Activated T-helper 2 cell treated with anti-CD3 and anti-CD28 coated beads, Interferon-gamma antibody, Interleukin-2, Interleukin-4, amounts not matched to agents 10 μg/mL and 5 μg/mL and 100 μg/mL, durations not matched to agents 14 hours and 24 hours and 36 hours (primary cell): ENCODE results near the gene CTNNA2. TPM values are rescaled to one million over a fixed set of nuclear protein-coding genes. Genes with fewer than 3 reads are reported as not detected.

Source experiments
- DNase-seq: peaks from one replicate; pipeline ENCODE4 v3.0.0; 2021; ENCODE audit warnings: low spot score
- H3K27ac Mint-ChIP-seq: one replicate; pipeline ENCODE4 v1.8.0; 2021; ENCODE audit warnings: mixed read lengths
- H3K27me3 Mint-ChIP-seq: one replicate; pipeline ENCODE4 v1.8.0; 2021; ENCODE audit warnings: low read depth, mixed read lengths
- H3K36me3 Mint-ChIP-seq: one replicate; pipeline ENCODE4 v1.8.0; 2021; ENCODE audit warnings: low read depth, mixed read lengths
- H3K4me1 Mint-ChIP-seq: one replicate; pipeline ENCODE4 v1.8.0; 2021; ENCODE audit warnings: low read depth, mixed read lengths
- H3K4me3 Mint-ChIP-seq: one replicate; pipeline ENCODE4 v1.8.0; 2021; ENCODE audit warnings: low read depth, mild to moderate bottlenecking, moderate library complexity, mixed read lengths
- H3K9me3 Mint-ChIP-seq: one replicate; pipeline ENCODE4 v1.8.0; 2021; ENCODE audit warnings: mixed read lengths
- intact Hi-C: fragments of 100-400 bp; cut with micrococcal nuclease; formaldehyde crosslinking; loops from one replicate; pipeline ENCODE4 v1.15.1; 2023
- total RNA-seq: library from RNA; stranded (reverse); gene quantifications from 2 replicates; pipeline ENCODE4 v1.2.3, GENCODE V29; 2022

CTNNA2 gene
- total RNA-seq, 1 donor from 2014 or later, result not detected

DNA sequence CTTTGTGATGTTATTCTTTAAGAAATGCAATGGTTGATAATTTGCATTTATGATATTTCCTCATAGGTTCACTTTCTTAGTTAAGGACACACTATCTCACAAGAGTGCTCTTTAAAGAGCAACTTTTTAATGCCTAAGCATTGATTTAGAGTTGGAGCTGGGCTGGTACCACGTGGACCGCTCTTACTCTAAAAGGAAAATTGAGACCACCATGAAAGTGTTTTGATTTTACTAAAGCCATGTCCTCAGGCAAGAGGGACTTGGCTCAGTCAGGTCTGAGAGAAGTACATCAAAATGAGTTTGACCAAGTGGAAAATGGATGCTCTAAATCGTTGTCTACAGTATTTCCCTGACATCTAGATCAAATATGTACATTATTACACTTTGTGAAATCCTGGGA, 489.3 kb downstream of the CTNNA2 start:
- Mint-ChIP-seq H3K36me3 (no peaks in the 10 kb centered on the region), H3K27me3 (no peaks in the 10 kb centered on the region), H3K4me1 (no peaks in the 10 kb centered on the region), H3K27ac (no peak overlapping the region), H3K4me3 (no peak overlapping the region), H3K9me3 (no peaks in the 10 kb centered on the region)
- no peak for DNase-seq
- intact Hi-C loops, result no loop called here

DNA sequence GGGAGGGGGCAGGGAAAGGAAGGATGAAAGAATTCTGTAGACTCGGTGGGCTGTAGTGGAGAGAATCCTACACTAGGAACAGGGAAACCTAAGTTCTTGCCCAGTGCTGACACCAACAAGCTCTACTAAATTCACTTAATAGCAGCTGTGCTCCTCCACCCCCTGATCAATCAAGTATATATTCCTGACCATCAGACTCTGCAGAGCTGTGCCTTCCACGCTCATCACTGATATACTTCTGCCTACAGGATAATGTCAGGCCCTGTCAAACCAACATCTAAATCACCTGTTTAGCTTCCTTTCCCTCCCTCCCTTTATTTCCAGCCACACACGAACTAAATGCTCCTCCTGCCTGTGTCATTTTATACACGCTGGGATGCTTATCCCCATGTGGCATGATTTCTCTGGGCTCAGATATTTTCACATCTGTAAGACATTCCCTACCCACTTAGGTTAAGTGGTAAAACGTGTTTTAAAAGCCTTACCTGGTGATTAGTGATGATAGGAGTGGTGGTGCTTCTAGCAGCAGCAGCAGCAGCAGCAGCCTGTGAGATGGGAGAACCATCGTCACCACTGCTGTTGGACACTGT, 489.8 kb downstream of the CTNNA2 start:
- no peak for DNase-seq
- Mint-ChIP-seq H3K4me1 (no peaks in the 10 kb centered on the region), H3K27ac (no peak overlapping the region), H3K9me3 (no peaks in the 10 kb centered on the region), H3K36me3 (no peaks in the 10 kb centered on the region), H3K27me3 (no peaks in the 10 kb centered on the region), H3K4me3 (no peak overlapping the region)
- intact Hi-C loops, result no loop called here

DNA sequence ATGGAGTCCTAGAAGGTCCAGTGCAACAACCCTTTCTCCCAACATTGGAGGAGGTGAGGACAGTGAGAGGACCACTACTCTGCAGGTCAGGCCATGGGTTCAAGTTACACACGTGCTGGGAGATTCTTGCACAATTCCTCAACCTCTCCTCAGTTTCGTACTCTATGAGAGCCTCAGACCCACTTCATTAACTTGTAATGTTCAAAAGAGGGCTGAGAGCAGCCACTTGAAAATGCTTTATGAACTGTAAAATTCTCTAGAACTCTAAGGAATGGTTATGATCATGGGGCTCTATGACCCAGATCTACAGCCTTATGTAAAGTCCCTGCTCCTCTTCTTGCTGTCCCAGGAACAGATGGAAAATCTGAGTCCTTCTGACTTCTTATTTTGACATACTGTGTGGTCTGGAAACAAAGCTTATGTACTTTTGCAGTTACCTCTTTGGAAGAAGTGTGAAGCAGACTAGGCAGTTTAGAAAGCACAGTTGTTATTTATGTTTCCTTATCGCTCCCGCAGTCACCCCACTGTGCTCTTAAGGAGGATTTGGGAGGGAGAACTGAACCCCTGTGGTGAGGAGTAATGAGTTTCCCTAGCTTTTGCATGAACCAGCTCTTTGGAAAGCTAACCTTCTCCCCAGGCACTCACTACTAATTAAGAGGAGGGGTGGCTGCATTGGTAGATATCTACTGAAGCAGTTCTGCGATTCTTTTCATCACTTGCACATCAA, 495.1 kb downstream of the CTNNA2 start:
- Mint-ChIP-seq H3K4me3 (no peak overlapping the region), H3K27me3 (no peaks in the 10 kb centered on the region), H3K4me1 (no peaks in the 10 kb centered on the region), H3K27ac (no peak overlapping the region), H3K36me3 (no peaks in the 10 kb centered on the region), H3K9me3 (no peaks in the 10 kb centered on the region)
- intact Hi-C loops, result no loop called here
- DNase-seq, result no peak

DNA sequence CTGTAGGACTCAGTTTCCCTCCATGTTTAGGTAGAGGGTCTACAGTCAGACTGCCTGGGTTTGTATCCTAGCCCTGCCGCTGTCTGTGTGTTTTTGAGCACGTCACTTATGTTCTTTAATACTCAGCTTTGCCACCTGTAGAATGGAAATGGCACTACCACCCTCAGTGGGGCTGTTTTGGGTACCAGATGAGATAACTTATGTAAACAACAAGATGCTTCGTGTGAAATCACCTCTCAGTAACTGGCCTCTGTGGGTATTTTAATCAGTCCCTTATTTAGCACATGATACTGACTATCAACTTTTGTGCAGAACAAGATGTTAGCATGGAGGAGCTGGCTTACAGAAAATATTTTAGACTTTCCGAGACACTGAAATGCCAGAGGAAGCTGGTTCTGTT, 495.7 kb downstream of the CTNNA2 start:
- H3K9me3 Mint-ChIP-seq, result no peaks in the 10 kb centered on the region
- no peak overlapping the region for H3K4me3 Mint-ChIP-seq
- intact Hi-C loops, result no loop called here
- H3K27ac Mint-ChIP-seq, result no peak overlapping the region
- H3K27me3 Mint-ChIP-seq, result no peaks in the 10 kb centered on the region
- H3K4me1 Mint-ChIP-seq, result no peaks in the 10 kb centered on the region
- DNase-seq, result no peak
- no peaks in the 10 kb centered on the region for H3K36me3 Mint-ChIP-seq

DNA sequence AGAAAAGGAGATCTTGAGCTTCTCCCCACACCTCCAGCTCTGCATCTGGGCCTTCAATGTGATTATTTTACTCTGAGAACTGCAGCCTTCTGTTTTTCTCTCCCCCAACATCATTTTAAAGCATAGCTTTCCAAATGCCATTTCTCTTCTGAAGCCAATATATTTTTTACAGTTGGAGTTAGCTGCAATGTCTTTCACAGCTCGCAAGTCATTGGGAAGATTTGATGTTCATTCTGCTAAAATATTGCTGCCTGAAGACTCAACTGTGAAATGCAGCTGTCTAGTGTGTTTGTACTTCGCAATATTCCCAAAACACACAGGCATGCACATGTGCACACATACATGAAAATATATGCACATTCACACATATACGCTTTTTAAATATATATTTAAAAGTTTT, 496.4 kb downstream of the CTNNA2 start:
- Mint-ChIP-seq H3K4me1 (no peaks in the 10 kb centered on the region), H3K27ac (no peak overlapping the region), H3K4me3 (no peak overlapping the region), H3K9me3 (no peaks in the 10 kb centered on the region), H3K36me3 (no peaks in the 10 kb centered on the region), H3K27me3 (no peaks in the 10 kb centered on the region)
- intact Hi-C loops, result no loop called here
- no peak for DNase-seq

DNA sequence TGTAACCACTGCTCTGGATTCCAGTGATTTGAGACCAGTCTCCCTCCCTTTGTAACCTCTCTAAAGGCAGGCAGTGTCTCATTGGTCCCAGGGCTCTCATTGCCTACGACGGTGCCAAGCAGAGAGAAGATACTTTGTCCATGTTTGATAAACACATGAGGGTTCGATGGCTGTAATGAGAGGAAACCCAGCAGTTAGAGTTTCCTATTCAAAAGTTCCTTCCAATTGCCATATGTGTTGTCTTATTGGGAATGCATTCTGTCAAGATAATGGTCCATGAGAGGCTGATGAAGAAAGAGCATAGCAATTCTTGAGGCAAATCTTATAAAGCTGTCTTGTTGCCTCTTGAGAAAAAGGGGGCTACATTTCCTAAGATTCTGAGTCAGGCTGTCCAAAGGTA, 499.2 kb downstream of the CTNNA2 start:
- Mint-ChIP-seq H3K36me3 (no peaks in the 10 kb centered on the region), H3K27ac (no peak overlapping the region), H3K4me3 (no peak overlapping the region), H3K27me3 (no peaks in the 10 kb centered on the region), H3K4me1 (no peaks in the 10 kb centered on the region), H3K9me3 (no peaks in the 10 kb centered on the region)
- no peak for DNase-seq
- intact Hi-C loops, result no loop called here

DNA sequence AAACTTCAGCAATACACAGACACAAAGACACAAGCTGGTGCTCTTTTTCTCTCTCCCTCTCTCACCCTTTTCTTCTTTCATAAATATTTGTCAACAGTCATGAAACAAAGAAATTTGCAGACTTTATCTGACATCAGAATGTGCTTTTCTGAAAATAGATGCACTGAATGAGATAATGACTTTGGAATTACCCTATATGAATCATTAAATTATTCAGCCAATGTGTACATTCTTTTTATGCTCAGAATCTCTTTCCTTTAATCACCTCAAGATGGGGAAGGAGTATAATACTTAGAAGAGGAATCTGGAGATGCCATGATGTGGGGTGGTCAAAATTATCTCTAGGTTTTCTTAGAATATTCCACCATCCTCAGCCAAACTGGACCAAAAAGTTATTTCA, 501.8 kb downstream of the CTNNA2 start:
- no peaks in the 10 kb centered on the region for H3K27me3 Mint-ChIP-seq
- H3K36me3 Mint-ChIP-seq, result no peaks in the 10 kb centered on the region
- intact Hi-C loops, result no loop called here
- no peaks in the 10 kb centered on the region for H3K9me3 Mint-ChIP-seq
- no peak overlapping the region for H3K4me3 Mint-ChIP-seq
- H3K4me1 Mint-ChIP-seq, result no peaks in the 10 kb centered on the region
- DNase-seq, result no peak
- no peak overlapping the region for H3K27ac Mint-ChIP-seq

DNA sequence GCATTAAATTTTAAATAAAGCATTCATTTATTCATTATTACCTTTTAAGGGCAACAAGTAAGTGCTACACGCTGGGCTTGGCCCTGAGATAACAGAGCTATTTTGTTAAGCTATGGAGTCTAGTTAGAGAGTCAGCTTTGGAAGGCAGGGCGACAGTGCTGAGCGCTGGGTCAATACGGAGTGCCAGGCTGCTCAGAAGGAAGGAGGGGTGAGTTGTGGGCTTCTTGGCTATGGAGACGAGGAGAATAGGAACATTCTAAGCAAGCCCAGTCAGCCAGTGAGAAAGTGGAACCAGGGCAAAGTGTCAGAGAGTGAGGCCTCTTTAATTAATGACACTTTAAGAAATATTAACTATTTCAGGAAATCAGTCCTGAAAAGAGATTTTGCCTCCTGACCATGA, 503.3 kb downstream of the CTNNA2 start:
- Mint-ChIP-seq H3K27ac (no peak overlapping the region), H3K4me1 (no peaks in the 10 kb centered on the region), H3K4me3 (no peak overlapping the region), H3K27me3 (no peaks in the 10 kb centered on the region), H3K9me3 (no peaks in the 10 kb centered on the region), H3K36me3 (no peaks in the 10 kb centered on the region)
- intact Hi-C loops, result no loop called here
- DNase-seq, result no peak

DNA sequence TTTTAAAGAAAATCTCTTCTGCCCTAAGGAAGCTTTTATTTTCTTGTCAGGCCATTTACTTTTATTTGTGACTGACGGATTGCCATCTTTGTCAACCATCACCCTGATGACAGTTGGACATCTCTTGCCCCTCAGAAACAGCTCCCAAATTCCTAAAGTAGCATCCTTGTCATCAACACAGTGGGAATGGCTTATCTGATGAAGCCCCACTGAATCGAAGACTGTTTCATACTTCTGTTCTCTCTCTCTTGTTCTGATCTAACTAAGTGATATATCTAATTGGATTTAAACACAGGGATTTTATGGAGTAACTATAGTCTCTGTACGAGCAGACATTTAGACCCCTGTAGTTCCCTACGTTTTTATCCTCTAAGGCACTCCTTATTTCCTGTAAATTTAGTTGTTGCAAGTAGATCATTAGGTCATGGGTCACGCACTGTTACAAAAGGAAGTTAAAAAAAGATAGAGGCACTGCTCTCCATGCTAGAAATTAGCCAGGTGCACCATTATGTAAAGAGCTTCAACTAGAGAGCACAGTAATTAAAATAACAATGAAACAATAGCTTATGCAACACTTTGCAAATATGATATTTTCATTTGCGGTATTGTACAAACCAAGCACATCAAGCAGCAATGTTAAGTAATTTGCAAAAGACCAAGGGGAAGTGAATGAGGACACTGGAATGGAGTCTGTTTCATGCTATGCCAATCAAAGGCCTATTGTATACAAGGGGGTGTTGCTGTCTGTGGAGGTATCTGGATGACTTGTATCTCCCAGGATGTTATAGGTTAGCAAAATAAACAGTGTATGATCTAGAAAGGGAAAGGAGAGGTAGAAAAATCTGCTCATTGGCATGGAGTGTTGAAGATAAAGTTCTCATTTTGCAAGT, 507.0 kb downstream of the CTNNA2 start:
- H3K27ac Mint-ChIP-seq, result no peak overlapping the region
- no peaks in the 10 kb centered on the region for H3K27me3 Mint-ChIP-seq
- no peak for DNase-seq
- H3K4me3 Mint-ChIP-seq, result no peak overlapping the region
- intact Hi-C loops, result no loop called here
- peaks cover 4% of the 10 kb centered on the region for H3K9me3 Mint-ChIP-seq
- H3K36me3 Mint-ChIP-seq, result no peaks in the 10 kb centered on the region
- H3K4me1 Mint-ChIP-seq, result no peaks in the 10 kb centered on the region

DNA sequence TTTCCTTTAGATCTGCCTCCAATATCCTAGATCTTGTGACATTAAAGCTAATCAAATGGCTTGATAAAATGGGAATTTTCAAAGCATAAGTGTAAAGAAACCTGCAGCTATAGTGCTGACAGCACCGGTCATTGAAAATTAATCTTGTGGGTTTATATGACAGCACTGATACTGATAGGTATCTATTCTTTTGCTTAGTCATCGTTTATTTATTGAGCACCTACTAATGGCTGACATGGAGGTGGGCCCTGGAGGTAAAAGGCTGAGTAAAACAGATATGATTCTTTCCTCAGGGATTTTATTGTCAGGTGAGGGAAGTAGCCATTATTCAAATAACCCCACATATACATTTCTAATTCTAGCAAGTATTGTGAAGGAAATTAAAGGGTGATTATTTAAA, 509.2 kb downstream of the CTNNA2 start:
- H3K27ac Mint-ChIP-seq, result no peak overlapping the region
- intact Hi-C loops, result no loop called here
- H3K4me3 Mint-ChIP-seq, result no peak overlapping the region
- H3K9me3 Mint-ChIP-seq, result peaks cover 4% of the 10 kb centered on the region
- H3K4me1 Mint-ChIP-seq, result no peaks in the 10 kb centered on the region
- no peaks in the 10 kb centered on the region for H3K27me3 Mint-ChIP-seq
- no peaks in the 10 kb centered on the region for H3K36me3 Mint-ChIP-seq
- no peak for DNase-seq

DNA sequence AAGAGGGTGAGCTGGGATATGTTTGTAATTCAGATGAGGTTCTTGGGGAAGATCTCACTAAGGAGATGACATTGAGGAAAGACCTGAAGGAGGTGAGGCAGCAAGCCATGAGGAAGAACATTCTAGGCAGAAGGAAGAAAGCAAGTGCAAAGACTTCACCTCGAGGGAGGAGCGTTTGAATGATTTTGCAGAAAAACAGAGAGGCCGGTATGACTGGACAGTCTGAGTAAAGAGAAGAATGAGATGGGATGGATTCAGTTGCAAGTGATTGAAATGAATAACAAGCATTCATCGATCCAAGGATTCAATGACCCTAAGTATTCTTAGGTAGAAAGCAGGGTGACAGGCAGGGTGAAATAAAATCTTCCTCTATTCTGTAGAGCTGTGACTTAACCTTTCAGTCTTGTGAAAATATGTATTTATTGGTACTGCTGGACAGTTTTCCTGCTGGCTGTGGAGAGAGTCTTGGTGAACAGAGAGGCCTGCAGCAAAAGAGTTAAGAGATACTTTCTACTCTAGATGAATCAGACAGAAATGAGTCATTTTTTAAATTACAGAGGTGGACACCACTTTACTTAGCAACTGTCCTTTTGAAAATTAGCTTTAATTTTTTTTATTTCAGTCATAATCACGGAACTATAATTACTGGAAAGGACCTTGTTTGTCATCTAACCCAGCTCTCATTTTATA, 513.3 kb downstream of the CTNNA2 start:
- intact Hi-C loops, result no loop called here
- Mint-ChIP-seq H3K36me3 (no peaks in the 10 kb centered on the region), H3K4me3 (no peak overlapping the region), H3K9me3 (peaks cover 4% of the 10 kb centered on the region), H3K27ac (no peak overlapping the region), H3K4me1 (no peaks in the 10 kb centered on the region), H3K27me3 (no peaks in the 10 kb centered on the region)
- DNase-seq, result no peak

DNA sequence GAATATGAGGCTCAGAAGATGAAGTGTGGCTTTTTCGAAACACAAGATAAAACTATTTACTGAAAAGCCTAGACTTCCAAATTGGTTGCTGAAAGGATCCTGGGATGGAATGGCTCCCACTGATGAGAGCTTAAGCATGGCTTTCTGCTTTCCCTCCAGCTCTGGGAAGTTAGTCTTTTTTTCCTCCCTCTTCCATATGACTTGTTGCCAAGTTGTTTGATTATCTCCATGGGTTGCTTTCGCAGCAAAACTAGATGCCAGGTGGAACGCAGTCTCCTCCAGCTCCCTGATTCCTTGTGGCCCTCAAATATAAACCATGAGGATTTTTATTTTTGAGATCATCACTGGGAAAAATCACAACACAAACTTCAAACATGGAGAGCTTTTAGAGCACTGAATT, 515.2 kb downstream of the CTNNA2 start:
- peaks cover 4% of the 10 kb centered on the region for H3K9me3 Mint-ChIP-seq
- no peak overlapping the region for H3K4me3 Mint-ChIP-seq
- no peak overlapping the region for H3K27ac Mint-ChIP-seq
- no peaks in the 10 kb centered on the region for H3K27me3 Mint-ChIP-seq
- DNase-seq, result no peak
- no peaks in the 10 kb centered on the region for H3K4me1 Mint-ChIP-seq
- H3K36me3 Mint-ChIP-seq, result no peaks in the 10 kb centered on the region
- intact Hi-C loops, result no loop called here

DNA sequence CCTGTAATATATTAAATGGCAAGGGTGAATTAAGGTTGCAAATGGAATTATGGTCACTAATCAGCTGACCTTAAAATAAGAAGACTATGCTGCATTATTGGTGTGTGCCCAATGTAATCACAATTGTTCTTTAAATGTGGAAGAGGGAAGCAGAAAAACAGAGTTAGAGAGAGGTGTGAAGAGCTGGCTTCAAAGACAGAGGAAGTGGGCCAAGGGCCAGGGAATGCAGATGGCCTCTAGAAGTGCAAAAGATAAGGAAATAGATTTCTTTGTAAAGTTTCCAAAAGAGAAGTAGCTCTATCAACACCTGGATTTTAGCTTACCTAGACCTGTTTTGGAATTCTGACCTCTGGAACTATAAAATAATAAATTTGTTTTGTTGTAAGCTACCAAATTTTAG, 515.7 kb downstream of the CTNNA2 start:
- no peaks in the 10 kb centered on the region for H3K27me3 Mint-ChIP-seq
- H3K27ac Mint-ChIP-seq, result no peak overlapping the region
- H3K36me3 Mint-ChIP-seq, result no peaks in the 10 kb centered on the region
- H3K4me1 Mint-ChIP-seq, result no peaks in the 10 kb centered on the region
- no peak overlapping the region for H3K4me3 Mint-ChIP-seq
- intact Hi-C loops, result no loop called here
- H3K9me3 Mint-ChIP-seq, result peaks cover 4% of the 10 kb centered on the region
- no peak for DNase-seq
